Cerebellar cortex (tissue), 1 donor: Measurements from ENCODE around the gene GSTCD.
A peak's percentile ranks its signal among the peaks of the same experiment; 100 is the strongest.
"Not testable (repeated sequence)": the region's sequence is repeated elsewhere in the genome, so short reads cannot be mapped to it uniquely, and the experiment has no call there.

Source experiments
- DNase-seq: peaks from one replicate; pipeline ENCODE4 v3.0.0-alpha.2; 2015; ENCODE audit warnings: low spot score

Gene GSTCD

DNA sequence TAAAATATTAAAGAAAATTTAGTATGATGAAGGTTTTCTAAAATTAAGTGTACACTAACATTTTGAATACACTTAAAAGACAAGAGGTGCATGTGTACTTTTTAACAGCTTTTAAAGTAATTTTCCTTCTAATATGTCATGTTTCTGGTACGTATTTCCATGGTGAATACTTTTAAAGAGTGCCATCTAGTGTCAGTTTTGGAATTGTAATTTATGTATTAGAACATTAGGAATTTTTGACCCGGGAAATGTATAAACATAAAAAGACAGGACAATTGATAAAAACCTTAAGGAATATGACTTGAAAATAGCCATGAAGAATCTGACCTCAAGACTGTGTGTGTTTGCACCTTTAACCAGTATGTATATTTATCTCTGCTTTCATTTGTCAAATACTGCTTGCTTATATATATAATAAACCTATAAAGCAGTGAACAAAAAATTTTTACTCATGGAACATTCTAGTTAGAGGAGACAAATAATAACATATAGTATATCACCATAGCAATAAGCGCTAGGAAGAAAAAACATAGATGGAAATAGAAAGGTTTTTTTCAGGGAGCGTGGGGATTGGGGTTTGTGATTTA lies 7.2 kb downstream of the GSTCD start:
- peak; percentile 59 for DNase-seq

DNA sequence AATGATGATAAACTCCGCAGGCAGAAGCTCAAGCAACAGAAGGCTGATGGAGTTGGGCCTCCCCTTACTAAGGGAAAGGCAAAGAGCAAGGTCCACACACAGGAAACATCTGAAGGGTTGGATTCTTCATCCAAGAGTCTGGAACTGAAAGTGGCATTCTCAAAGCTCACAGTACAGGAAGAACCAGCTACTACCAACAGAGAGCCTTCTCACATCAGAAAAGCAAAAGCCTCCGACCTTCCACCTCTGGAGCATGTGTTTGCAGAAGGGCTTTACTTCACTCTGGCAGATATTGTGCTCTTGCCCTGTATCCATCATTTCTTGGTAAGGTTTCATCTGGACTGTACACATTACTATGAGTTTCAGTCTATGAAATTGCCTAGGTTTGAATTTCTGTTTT lies 10.6 kb downstream of the GSTCD start:
- DNase-seq = no peak

DNA sequence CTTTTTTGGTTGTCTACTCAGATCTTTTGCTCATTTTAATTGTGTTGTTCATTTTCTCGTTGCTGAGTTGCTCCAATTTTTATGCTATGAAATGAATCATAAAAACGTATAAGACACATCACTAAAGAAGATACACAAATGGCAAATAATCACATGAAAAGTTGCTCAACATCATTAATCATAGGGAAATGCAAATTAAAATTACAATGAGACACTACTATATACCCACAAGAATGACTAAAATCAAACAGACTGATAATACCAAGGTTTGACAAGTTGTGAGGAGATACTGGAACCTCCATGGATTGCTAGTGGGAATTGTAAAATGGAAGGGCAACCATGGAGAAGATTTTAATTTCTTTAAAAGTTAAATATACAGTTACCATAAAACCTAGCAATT lies 17.0 kb downstream of the GSTCD start:
- DNase-seq = no peak

DNA sequence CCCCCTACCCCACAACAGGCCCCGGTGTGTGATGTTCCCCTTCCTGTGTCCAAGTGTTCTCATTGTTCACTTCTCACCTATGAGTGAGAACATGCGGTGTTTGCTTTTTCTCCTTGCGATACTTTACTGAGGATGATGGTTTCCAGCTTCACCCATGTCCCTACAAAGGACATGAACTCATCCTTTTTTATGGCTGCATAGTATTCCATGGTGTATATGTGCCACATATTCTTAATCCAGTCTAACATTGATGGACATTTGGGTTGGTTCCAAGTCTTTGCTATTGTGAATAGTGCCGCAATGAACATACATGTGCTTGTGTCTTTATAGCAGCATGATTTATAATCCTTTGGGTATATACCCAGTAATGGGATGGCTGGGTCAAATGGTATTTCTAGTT lies 21.3 kb downstream of the GSTCD start:
- not testable (repeated sequence) for DNase-seq

DNA sequence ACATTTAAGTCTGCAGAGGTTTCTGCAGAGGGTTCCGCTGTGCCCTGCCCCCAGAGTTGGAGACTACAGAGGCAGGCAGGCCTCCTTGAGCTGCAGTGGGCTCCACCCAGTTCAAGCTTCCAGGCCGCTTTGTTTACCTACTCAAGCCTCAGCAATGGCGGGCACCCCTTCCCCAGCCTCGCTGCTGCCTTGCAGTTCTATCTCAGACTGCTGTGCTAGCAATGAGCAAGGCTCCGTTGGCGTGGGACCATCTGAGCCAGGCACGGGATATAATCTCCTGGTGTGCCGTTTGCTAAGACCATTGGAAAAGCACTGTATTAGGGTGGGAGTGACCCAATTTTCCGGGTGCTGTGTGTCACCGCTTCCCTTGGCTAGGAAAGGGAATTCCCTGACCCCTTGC lies 26.6 kb downstream of the GSTCD start:
- not testable (repeated sequence) for DNase-seq

DNA sequence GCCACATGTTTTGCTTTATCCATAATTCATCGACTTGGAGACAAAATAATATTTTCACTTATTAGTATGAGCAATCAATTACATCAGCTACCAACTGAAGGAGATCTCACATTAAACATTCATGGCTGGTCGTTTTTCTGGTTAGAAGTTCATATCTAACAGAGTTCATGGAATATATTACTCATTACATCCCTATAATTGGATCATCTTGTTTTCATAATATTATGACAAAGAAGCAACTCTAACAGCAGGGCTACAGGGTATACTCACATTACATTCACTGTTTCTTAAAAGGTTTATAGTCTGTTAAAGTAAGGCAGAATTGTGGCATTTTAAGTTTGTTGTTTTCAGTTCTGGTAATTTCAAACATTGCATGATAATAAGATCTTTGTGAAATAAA lies 33.0 kb downstream of the GSTCD start:
- no peak for DNase-seq

DNA sequence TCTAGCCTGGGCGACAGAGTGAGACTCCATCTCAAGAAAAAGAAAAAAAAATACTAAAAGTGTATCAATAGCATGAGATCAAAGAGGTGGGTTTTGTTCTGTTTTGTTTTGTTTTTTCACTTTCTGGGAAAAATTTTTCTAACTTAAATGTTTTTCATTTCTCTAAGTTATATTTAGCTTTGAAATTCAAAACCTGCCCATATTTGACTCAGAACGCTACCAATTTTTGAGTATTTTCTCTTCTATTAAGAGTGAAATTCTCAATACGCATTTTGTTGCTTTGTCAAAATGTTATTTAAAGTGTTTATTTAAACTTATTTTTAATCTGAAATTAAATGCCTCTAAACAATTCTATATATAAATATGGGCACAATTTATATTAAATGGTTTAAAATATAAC lies 39.6 kb downstream of the GSTCD start:
- DNase-seq = no peak

DNA sequence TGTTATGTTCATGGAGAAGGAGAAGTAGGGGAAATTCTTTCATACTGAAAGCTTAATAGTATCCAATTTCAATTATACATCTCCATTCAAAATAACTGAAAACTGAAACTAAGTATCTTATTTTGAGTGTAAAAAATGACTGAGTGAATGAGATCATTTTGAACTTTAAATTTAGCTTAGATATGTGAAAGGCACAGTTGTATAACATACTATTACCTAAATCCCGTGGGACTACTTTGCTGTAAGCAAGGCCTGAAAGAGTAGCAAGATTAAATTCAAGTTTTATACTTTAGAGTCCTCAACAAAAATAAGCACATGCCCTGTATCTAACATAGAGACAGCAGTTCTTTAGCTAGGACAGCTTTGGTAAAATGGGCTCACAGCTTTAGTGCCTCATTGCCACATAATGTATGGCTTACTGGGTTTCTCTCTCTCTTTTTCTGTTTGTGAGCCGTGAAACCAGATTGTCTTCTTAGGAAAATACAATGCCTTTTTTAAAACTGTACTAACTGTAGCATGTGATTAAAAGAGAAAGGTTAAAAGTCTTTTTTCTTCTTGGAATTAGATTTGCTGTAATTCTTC lies 43.2 kb downstream of the GSTCD start:
- DNase-seq = no peak

DNA sequence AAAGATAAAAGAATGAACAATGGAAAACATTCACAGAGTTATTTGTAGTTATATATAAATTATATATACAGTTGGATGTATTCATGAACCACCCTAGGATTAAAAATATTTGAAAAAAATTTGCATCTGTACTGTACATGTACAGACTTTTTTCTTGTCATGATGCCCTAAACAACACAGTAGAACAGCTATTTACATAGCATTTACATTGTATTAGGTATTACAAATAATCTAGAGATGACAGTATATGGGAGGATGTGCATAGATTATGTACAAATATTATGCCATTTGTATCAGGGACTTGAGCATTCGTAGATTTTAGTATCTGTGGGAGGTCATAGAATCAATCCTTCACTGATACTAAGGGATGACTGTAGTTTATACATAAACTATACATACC lies 44.8 kb downstream of the GSTCD start:
- no peak for DNase-seq

DNA sequence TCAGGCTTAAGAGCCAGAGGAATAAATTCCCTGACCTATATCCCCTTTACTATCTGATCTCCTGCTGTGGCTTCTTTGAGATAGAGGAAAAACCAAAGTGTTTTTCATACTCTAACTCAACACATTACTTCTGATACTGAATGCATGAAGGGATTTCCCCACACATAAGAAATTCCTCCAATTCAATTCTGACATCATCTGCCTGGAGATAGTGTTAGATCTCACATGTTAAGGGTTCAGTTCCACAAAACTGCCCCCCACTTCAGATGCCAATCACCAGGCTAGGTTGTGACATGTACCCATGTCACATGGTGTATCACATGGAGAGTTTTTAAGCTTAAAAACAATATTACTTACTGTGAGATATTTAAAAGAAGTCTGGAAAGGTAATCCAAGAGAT lies 46.8 kb downstream of the GSTCD start:
- no peak for DNase-seq

DNA sequence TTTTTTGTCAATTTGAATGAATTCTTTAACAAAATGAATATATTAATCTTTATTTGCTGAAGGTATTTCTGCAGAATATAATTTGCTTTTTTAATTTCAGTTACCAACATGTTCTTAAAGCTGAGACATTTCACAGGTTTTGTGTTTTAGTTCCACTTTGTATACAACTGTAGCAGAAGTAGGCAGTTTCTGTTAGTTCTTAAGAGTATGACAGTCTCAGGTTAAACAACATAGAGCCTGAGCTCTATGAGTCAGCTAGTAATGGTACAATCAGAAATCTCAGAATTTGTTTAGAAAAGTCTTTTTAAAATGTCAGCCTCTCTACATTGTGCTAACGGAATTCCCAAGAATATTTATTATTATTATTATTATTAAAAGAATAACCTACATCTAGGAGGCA lies 50.4 kb downstream of the GSTCD start:
- DNase-seq = no peak

DNA sequence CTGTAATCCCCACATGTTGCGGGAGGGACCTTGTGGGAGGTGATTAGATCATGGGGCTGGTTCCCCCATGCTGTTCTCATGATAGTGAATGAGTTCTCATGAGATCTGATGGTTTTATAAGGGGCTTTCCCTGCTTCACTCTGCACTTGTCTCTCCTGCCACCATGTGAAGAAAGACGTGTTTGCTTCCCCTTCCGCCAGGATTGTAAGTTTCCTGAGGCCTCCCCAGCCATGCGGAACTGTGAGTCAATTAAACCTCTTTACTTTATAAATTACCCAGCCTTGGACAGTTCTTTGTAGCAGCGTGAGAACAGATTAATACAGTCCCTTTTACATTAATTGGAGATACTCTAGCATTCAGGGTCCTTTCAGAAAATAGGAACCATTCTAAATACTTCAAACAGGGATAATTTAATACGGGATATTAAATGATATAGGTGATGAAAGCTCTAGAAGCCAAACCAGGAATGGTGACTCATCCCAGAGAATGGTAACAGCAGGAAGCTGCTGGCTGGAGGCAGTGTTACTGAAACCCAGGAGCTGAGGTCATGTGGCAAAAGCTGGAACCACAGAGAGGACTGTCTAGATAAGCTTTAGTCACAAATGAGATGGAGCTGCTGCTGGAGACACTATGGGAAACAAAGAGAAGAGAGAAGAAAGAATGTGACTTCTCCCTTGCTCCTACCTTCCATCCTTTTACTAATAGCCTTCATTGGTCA lies 57.3 kb downstream of the GSTCD start:
- DNase-seq = no peak

DNA sequence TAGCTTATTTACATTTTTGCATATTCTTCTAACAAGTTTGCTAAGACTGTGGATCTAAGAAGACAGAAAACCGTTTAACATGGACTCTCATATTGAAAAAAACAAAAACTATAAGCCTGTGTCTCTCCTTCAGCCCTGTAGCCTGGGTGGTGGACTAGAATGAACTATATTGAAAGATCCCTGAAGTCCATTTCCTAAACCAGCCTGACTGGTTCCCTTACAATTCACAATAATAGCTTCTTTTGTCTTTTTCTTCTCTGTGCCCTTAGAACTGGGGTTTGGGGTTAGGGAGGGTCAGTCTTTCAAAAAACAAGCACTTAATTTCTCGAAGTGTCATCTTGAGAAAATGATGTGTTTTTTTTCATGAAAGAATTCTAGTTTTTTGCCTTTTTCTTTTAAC lies 59.0 kb downstream of the GSTCD start:
- DNase-seq = no peak

DNA sequence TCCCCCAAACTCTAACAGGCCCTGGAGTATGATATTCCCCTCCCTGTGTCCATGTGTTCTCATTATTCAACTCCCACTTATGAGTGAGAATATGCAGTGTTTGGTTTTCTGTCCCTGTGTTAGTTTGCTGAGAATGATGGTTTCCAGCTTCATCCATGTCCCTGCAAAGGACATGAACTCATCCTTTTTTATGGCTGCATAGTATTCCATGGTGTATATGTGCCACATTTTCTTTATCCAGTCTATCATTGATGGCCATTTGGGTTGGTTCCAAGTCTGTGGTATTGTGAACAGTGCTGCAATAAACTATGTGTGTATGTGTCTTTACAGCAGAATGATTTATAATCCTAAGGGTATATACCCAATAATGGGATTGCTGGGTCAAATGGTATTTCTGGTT lies 61.9 kb downstream of the GSTCD start:
- not testable (repeated sequence) for DNase-seq

DNA sequence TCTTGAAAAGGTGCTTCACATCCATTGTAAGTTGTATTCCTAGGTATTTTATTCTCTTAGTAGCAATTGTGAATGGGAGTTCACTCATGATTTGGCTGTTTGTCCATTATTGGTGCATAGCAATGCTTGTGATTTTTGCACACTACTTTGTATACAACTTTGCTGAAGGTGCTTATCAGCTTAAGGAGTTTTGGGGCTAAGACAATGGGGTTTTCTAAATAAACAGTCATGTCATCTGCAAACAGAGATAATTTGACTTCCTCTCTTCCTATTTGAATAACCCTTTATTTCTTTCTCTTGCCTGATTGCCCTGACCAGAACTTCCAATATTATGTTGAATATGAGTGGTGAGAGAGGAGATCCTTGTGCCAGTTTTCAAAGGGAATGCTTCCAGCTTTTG lies 63.5 kb downstream of the GSTCD start:
- DNase-seq = not testable (repeated sequence)

DNA sequence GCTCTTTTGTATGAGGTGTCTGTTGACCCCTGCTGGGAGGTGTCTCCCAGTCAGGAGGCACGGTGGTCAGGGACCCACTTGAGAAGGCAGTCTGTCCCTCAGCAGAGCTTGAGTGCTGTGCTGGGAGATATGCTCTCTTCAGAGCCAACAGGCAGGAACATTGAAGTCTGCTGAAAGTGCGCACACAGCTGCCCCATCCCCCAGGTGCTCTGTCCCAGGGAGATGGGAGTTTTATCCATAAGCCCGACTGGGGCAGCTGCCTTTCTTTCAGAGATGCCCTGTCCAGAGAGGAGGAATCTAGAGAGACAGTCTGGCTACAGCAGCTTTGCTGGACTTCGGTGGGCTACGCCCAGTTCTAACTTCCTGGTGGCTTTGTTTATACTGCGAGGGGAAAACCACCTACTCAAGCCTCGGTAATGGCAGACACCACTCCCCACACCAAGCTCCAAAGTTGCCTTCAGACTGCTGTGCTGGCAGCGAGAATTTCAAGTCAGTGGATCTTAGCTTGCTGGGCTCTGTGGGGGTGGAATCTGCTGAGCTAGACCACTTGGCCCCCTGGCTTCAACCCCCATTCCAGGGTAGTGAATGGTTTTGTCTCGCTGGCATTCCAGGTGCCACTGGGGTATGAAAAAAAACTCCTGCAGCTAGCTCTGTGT lies 67.3 kb downstream of the GSTCD start:
- DNase-seq = not testable (repeated sequence)

DNA sequence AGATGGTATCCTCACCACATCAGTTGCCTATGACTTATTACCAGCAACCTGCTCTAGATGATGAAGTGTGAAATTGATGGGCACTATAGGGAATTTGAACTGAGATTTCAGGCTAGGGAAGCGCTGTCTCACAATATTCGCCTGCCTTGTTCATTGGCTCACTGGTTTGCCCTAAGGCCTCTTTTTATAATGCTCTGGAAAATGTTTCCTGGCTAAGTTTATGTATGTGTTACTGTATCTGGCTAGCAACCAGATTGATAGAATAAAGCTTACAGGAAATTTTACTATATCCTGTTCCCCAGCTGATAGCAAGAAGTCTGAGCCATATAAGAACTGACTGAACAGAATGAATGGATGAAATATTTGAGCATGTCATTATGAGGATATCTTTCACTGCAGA lies 71.6 kb downstream of the GSTCD start:
- DNase-seq = no peak

DNA sequence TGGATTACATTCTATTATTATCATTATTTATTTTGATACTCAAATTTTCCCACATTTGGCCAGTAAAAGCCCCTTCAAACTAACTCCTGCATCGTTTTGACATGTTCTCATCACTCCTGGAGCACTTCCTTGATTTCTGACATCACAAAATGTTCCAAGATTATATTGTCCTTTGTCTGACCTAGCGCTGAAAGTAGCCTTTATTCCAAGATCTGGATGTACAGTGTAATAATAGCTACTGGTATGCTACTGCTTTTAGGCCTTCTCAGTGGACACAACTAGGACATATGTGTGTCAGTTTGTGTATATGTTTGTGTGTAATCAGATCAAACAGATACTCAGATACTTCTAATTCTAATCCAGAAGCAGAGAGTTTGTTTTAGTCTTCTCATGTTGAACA lies 76.2 kb downstream of the GSTCD start:
- no peak for DNase-seq

DNA sequence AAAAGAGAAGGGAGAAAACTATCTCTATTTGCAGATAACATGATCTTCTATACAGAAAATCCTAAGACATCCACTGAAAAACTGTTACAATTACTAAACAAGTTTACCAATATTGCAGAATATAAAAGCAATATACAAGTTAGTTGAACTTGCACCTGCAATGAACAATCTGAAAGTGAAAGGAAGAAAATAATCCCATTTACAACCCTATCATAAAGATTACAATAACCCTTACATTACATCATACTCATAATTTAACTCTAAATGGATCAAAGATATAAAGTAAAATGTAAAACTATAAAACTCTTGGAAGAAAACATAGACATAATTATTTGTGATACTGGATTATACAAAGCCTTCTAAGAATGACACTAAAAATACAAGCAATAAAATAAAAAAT lies 77.2 kb downstream of the GSTCD start:
- DNase-seq = no peak

DNA sequence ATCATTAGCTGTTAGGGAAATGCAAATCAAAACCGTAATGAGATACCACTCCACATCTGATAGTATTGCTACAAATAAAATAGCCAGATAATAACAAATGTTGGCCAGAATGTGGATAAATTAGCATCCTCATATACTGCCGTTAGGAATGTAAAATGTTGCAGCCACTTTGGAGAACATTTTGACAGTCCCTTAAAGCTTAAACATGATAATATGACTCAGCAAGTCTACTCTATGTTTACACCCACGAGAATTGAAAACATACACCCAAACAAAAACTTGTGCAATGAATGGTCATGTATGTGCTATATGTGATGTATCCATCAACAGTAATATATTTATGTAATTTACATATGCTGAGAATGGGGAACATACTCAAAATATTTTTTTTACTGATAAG lies 78.2 kb downstream of the GSTCD start:
- no peak for DNase-seq

DNA sequence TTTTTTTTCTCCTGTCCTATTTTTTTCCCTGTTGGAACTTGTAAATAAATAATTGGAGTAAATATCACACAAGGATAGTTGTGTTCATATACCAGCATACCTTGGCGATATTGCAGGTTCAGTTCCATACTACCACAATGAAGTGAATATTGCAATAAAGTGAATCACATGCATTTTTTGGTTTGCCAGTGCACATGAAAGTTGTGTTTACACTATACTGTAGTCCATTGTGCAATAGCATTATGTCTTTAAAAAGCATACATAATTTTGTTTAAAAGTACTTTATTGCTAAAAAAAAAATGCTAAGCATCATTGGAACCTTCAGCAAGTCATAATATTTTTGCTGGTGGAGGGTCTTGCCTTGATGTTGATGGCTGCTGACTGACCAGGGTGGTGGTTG lies 88.6 kb downstream of the GSTCD start:
- no peak for DNase-seq

DNA sequence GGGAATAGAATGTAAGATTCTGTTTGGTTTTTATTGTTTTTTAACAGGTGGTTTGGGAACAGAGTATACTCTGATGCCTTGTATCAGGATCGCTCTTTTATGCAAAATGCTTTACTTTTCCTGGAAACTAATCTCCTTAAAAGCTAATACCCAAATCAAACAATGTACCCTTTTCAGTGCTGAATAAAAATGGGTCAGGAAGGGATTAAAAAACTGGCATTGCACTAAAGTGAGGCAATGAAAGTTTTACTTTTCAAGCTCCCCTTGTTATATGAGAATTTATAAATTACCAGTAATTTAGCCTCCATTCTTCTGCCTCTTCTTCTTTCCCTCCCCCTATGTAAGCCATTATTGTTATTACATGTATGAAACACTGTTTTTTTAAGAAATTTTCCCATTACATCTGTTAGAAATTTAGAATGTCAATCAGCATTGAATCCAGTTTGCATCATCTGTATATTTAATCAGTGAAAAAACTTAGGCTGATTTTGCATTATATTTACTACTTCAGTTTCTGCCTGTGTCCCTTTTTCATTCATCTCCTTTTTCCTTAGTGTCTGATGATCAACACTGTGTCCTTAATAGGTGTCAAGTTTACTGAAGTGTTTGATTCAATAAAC lies 97.0 kb downstream of the GSTCD start:
- DNase-seq = no peak

DNA sequence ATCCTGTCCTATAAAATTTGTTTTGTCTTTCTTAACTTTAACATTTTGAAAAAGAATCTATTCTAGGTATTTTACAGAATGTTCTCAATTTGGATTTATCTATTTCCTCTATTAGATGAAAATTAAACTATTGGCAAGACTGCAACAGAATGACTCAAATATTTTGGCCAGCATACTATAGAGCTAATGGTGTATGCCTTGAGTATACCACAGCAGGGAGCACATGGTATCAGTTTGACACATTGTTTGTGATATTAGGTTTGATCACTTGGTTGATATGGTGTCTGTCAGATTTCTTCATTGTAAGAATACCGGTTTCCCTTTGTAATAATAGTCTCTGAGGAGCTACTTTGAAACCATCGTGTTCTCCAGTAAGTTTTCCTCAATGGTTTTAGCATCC lies 98.9 kb downstream of the GSTCD start:
- no peak for DNase-seq
